Tibial nerve (tissue), 4 donors: Measurements from ENCODE around the gene ESYT3. TPM values are rescaled to one million over a fixed set of nuclear protein-coding genes. Genes with fewer than 3 reads are reported as not detected.

Experiments used
- DNase-seq, 2 donors: peaks; one replicate each; pipeline ENCODE4 v3.0.0-alpha.2; 2019; ENCODE audit warnings: low spot score in 2 of 2
- H3K27ac ChIP-seq, 4 donors: fragments of 200-600 bp; sonication (generic) in 3 of 4; one replicate each; pipeline ENCODE4 v1.5.1; 2017 to 2019; ENCODE audit warnings: mild to moderate bottlenecking in 1 of 4
- H3K27me3 ChIP-seq, 2 donors: fragments of 200-600 bp; sonication (generic) in 1 of 2; one replicate each; pipeline versions ENCODE4 v1.5.1 to v1.6.0; 2017 to 2019
- H3K36me3 ChIP-seq, 3 donors: fragments of 200-600 bp; sonication (generic); one replicate each; pipeline ENCODE4 v1.5.1; 2018 to 2019
- H3K4me1 ChIP-seq, 4 donors: fragments of 200-600 bp; sonication (generic) in 3 of 4; one replicate each; pipeline ENCODE4 v1.5.1; 2017 to 2019
- H3K4me3 ChIP-seq, 4 donors: fragments of 200-600 bp; sonication (generic) in 3 of 4; one replicate each; pipeline ENCODE4 v1.5.1; 2017 to 2019; ENCODE audit warnings: mild to moderate bottlenecking in 1 of 4, moderate library complexity in 1 of 4
- H3K9me3 ChIP-seq, 4 donors: fragments of 200-600 bp; sonication (generic) in 3 of 4; one replicate each; pipeline ENCODE4 v1.5.1; 2017 to 2019
- CTCF ChIP-seq, 5 experiments: fragments of 200-600 bp in 3 of 5; fragments of 450-650 bp in 2 of 5; sonication (generic) in 3 of 5; IDR thresholded peaks; one replicate each; pipeline ENCODE4 v1.5.1; 2016 to 2019; ENCODE audit warnings: antibody characterized with exemption in 5 of 5, mild to moderate bottlenecking in 3 of 5, moderate library complexity in 2 of 5
- EP300 ChIP-seq, 2 donors: sonication (generic); formaldehyde crosslinking; IDR thresholded peaks; one replicate each; pipeline ENCODE4 v1.6.1; 2017; ENCODE audit warnings: antibody characterized with exemption in 2 of 2, mild to moderate bottlenecking in 1 of 2
- POLR2A ChIP-seq, 2 donors: fragments of 450-650 bp; IDR thresholded peaks; one replicate each; pipeline ENCODE4 v1.6.1; 2017; ENCODE audit warnings: antibody characterized with exemption in 2 of 2, mild to moderate bottlenecking in 2 of 2, moderate library complexity in 2 of 2
- WGBS, 2 donors: methylation state at CpG; one replicate each; pipeline ENCODE4 v1.1.5; 2018; 5-methylcytosine and 5-hydroxymethylcytosine counted together
- total RNA-seq, 4 donors: library from RNA; depleted of rRNA; stranded (reverse); fragments of >200 nt; gene quantifications; one replicate each; pipeline ENCODE4 v1.1.0, GENCODE V29; 2016

Gene ESYT3
- total RNA-seq, 4 donors from 2014 or later: 6.9 to 9.4 (median 7.6) TPM

GRCh38 chr3:138470687-138471086, 36.3 kb downstream of the ESYT3 start:
- no peaks in the 10 kb centered on the region for H3K9me3 ChIP-seq
- no peak for DNase-seq
- H3K4me3 ChIP-seq: no peak overlapping the region
- no peak overlapping the region for H3K27ac ChIP-seq
- no peaks in the 10 kb centered on the region for H3K4me1 ChIP-seq
- TF ChIP-seq POLR2A (IDR thresholded peaks at IDR 0.05) (no peak), CTCF (IDR thresholded peaks at IDR 0.05) (no peak), EP300 (IDR thresholded peaks at IDR 0.05) (no peak)
- peaks cover 0 to 6% (median 0%) of the 10 kb centered on the region in 3 donors for H3K36me3 ChIP-seq
- no peaks in the 10 kb centered on the region for H3K27me3 ChIP-seq
- 73 to 97% methylated on average over 3 of the region's 3 CpGs for WGBS, 2 donors

GRCh38 chr3:138471481-138471880, 37.1 kb downstream of the ESYT3 start:
- no peak for TF ChIP-seq EP300 (IDR thresholded peaks at IDR 0.05)
- TF ChIP-seq POLR2A (IDR thresholded peaks at IDR 0.05): no peak
- TF ChIP-seq CTCF (IDR thresholded peaks at IDR 0.05): no peak
- no peak overlapping the region for H3K4me3 ChIP-seq
- no peak overlapping the region for H3K27ac ChIP-seq
- DNase-seq: no peak
- H3K36me3 ChIP-seq: peaks cover 0 to 6% (median 0%) of the 10 kb centered on the region in 3 donors
- 56 to 66% methylated on average over 1 of the region's 1 CpG for WGBS, 2 donors
- no peaks in the 10 kb centered on the region for H3K27me3 ChIP-seq
- no peaks in the 10 kb centered on the region for H3K4me1 ChIP-seq
- no peaks in the 10 kb centered on the region for H3K9me3 ChIP-seq

GRCh38 chr3:138472141-138472825, 37.9 kb downstream of the ESYT3 start:
- TF ChIP-seq CTCF (IDR thresholded peaks at IDR 0.05): no peak
- TF ChIP-seq EP300 (IDR thresholded peaks at IDR 0.05): no peak
- TF ChIP-seq POLR2A (IDR thresholded peaks at IDR 0.05): no peak
- H3K27me3 ChIP-seq: no peaks in the 10 kb centered on the region
- H3K36me3 ChIP-seq: peaks cover 0 to 6% (median 0%) of the 10 kb centered on the region in 3 donors
- no peaks in the 10 kb centered on the region for H3K4me1 ChIP-seq
- no peak for DNase-seq
- 91 to 94% methylated on average over 8 of the region's 8 CpGs for WGBS, 2 donors
- no peak overlapping the region for H3K4me3 ChIP-seq
- no peak overlapping the region for H3K27ac ChIP-seq
- no peaks in the 10 kb centered on the region for H3K9me3 ChIP-seq

GRCh38 chr3:138473391-138473790, 39.0 kb downstream of the ESYT3 start:
- Histone ChIP-seq H3K27me3 (no peaks in the 10 kb centered on the region), H3K4me3 (no peak overlapping the region), H3K9me3 (no peaks in the 10 kb centered on the region), H3K27ac (no peak overlapping the region), H3K4me1 (no peaks in the 10 kb centered on the region), H3K36me3 (peaks cover 0 to 6% (median 0%) of the 10 kb centered on the region in 3 donors)
- no peak for DNase-seq
- TF ChIP-seq CTCF (IDR thresholded peaks at IDR 0.05): no peak
- no peak for TF ChIP-seq POLR2A (IDR thresholded peaks at IDR 0.05)
- TF ChIP-seq EP300 (IDR thresholded peaks at IDR 0.05): no peak
- WGBS, 2 donors: 94 to 97% methylated on average over 8 of the region's 8 CpGs

- no peak for DNase-seq
- H3K4me1 ChIP-seq: no peaks in the 10 kb centered on the region
- H3K4me3 ChIP-seq: no peak overlapping the region
- H3K27ac ChIP-seq: no peak overlapping the region
- 74 to 82% methylated on average over 6 of the region's 6 CpGs for WGBS, 2 donors
- H3K36me3 ChIP-seq: peaks cover 0 to 6% (median 0%) of the 10 kb centered on the region in 3 donors
- no peaks in the 10 kb centered on the region for H3K27me3 ChIP-seq
- TF ChIP-seq POLR2A (IDR thresholded peaks at IDR 0.05) (no peak), EP300 (IDR thresholded peaks at IDR 0.05) (no peak), CTCF (IDR thresholded peaks at IDR 0.05) (no peak)
- H3K9me3 ChIP-seq: no peaks in the 10 kb centered on the region
Observed at GRCh38 chr3:138474163-138474562, 39.7 kb downstream of the ESYT3 start.
